GM12865 (cell line): Measurements from ENCODE around the gene EXO5.

ENCODE experiments used
- DNase-seq: peaks from one replicate; pipeline ENCODE4 v3.0.0; 2010; ENCODE audit warnings: low read depth
- H3K4me3 ChIP-seq: 2 replicates; pipeline ENCODE4 v1.5.1; 2011; ENCODE audit warnings: mild to moderate bottlenecking, low read depth, low read length, control low read depth
- CTCF ChIP-seq: IDR thresholded peaks from 2 replicates; pipeline ENCODE4 v1.5.1; 2011; ENCODE audit warnings: low read length, control low read depth, low read depth, inconsistent platforms; ENCODE audit not compliant: insufficient read depth; ENCODE audit errors: missing control alignments

The EXO5 gene

GRCh38 chr1:40531381-40532061 is 23.0 kb downstream of the EXO5 start, which contains the start of gene ZNF684:
Gene ZNF684, plus strand, starts transcription at chr1:40531637. Its CDS starts 1,530 bp downstream, at chr1:40533167.
- DNase-seq: peak; percentile 97
- peak within 1 kb of the TSS; percentile 95 for H3K4me3 ChIP-seq
- TF ChIP-seq CTCF: no peak

- TF ChIP-seq CTCF: no peak
- DNase-seq: no peak
- H3K4me3 ChIP-seq: peak overlapping the region; percentile 95
Measured at GRCh38 chr1:40532062-40532389, 23.5 kb downstream of the EXO5 start.

- DNase-seq: peak; percentile 74
- no peak overlapping the region for H3K4me3 ChIP-seq
Measured at GRCh38 chr1:40532844-40533424, 24.4 kb downstream of the EXO5 start.

GRCh38 chr1:40534589-40534988 is 26.0 kb downstream of the EXO5 start:
- DNase-seq: no peak
- no peak for TF ChIP-seq CTCF

More at GRCh38 chr1:40532844-40533424, 24.4 kb downstream of the EXO5 start:
- peak; percentile 70 for TF ChIP-seq CTCF

GRCh38 chr1:40535732-40536131 is 27.2 kb downstream of the EXO5 start:
- no peak overlapping the region for H3K4me3 ChIP-seq
- TF ChIP-seq CTCF: no peak
- no peak for DNase-seq

More at GRCh38 chr1:40534589-40534988, 26.0 kb downstream of the EXO5 start:
- no peak overlapping the region for H3K4me3 ChIP-seq

- H3K4me3 ChIP-seq: no peak overlapping the region
- DNase-seq: no peak
- no peak for TF ChIP-seq CTCF
Measured at GRCh38 chr1:40539338-40539737, 30.8 kb downstream of the EXO5 start.

- no peak for TF ChIP-seq CTCF
- no peak for DNase-seq
- H3K4me3 ChIP-seq: no peak overlapping the region
Measured at GRCh38 chr1:40546957-40547356, 38.4 kb downstream of the EXO5 start.
